Measurements from ENCODE around the gene WNT7B.
A peak's percentile ranks its signal among the peaks of the same experiment; 100 is the strongest.

WNT7B gene

GRCh38 chr22:46017166-46017565 lies 40.2 kb upstream of the WNT7B start:
- Histone ChIP-seq H3K36me3 (ENCODE audit: control insufficient read depth, insufficient read depth, low read length) (no peaks in the 10 kb centered on the region), H3K9me3 (ENCODE audit: control insufficient read depth, low read length) (no peaks in the 10 kb centered on the region), H3K4me3 (ENCODE audit: insufficient read depth, low read depth, low read length, poor library complexity, severe bottlenecking) (no peak overlapping the region), H3K4me1 (ENCODE audit: control insufficient read depth, insufficient read depth, low read length, poor library complexity, severe bottlenecking) (no peaks in the 10 kb centered on the region), H3K27me3 (replicated peaks; ENCODE audit: control insufficient read depth, insufficient read depth, low read length, poor library complexity, severe bottlenecking) (no peaks in the 10 kb centered on the region), H3K27ac (ENCODE audit: insufficient read depth, low read length, poor library complexity, severe bottlenecking) (no peak overlapping the region)
- no peak for DNase-seq

GRCh38 chr22:46013460-46014416 lies 36.8 kb upstream of the WNT7B start:
- H3K27ac ChIP-seq (ENCODE audit: insufficient read depth, low read length, poor library complexity, severe bottlenecking): peak overlapping the region; percentile 74
- DNase-seq: peak; percentile 69 to 71 (median 70)
- H3K9me3 ChIP-seq (ENCODE audit: control insufficient read depth, low read length): no peaks in the 10 kb centered on the region
- peak overlapping the region; percentile 71 for H3K4me3 ChIP-seq (ENCODE audit: insufficient read depth, low read depth, low read length, poor library complexity, severe bottlenecking)
- H3K27me3 ChIP-seq (replicated peaks; ENCODE audit: control insufficient read depth, insufficient read depth, low read length, poor library complexity, severe bottlenecking): no peaks in the 10 kb centered on the region
- H3K36me3 ChIP-seq (ENCODE audit: control insufficient read depth, insufficient read depth, low read length): no peaks in the 10 kb centered on the region
- H3K4me1 ChIP-seq (ENCODE audit: control insufficient read depth, insufficient read depth, low read length, poor library complexity, severe bottlenecking): no peaks in the 10 kb centered on the region

GRCh38 chr22:46012881-46013281 lies 35.9 kb upstream of the WNT7B start:
- Histone ChIP-seq H3K27me3 (replicated peaks; ENCODE audit: control insufficient read depth, insufficient read depth, low read length, poor library complexity, severe bottlenecking) (no peaks in the 10 kb centered on the region), H3K4me1 (ENCODE audit: control insufficient read depth, insufficient read depth, low read length, poor library complexity, severe bottlenecking) (no peaks in the 10 kb centered on the region), H3K36me3 (ENCODE audit: control insufficient read depth, insufficient read depth, low read length) (no peaks in the 10 kb centered on the region), H3K27ac (ENCODE audit: insufficient read depth, low read length, poor library complexity, severe bottlenecking) (peak overlapping the region; percentile 74), H3K4me3 (ENCODE audit: insufficient read depth, low read depth, low read length, poor library complexity, severe bottlenecking) (peak overlapping the region; percentile 71), H3K9me3 (ENCODE audit: control insufficient read depth, low read length) (no peaks in the 10 kb centered on the region)
- DNase-seq: no peak

- Histone ChIP-seq H3K4me1 (ENCODE audit: control insufficient read depth, insufficient read depth, low read length, poor library complexity, severe bottlenecking) (no peaks in the 10 kb centered on the region), H3K4me3 (ENCODE audit: insufficient read depth, low read depth, low read length, poor library complexity, severe bottlenecking) (no peak overlapping the region), H3K27ac (ENCODE audit: insufficient read depth, low read length, poor library complexity, severe bottlenecking) (no peak overlapping the region), H3K36me3 (ENCODE audit: control insufficient read depth, insufficient read depth, low read length) (no peaks in the 10 kb centered on the region), H3K9me3 (ENCODE audit: control insufficient read depth, low read length) (no peaks in the 10 kb centered on the region), H3K27me3 (replicated peaks; ENCODE audit: control insufficient read depth, insufficient read depth, low read length, poor library complexity, severe bottlenecking) (no peaks in the 10 kb centered on the region)
- DNase-seq: no peak
Observed at GRCh38 chr22:46012182-46012880, 35.4 kb upstream of the WNT7B start.

- no peaks in the 10 kb centered on the region for H3K27me3 ChIP-seq (replicated peaks; ENCODE audit: control insufficient read depth, insufficient read depth, low read length, poor library complexity, severe bottlenecking)
- no peaks in the 10 kb centered on the region for H3K4me1 ChIP-seq (ENCODE audit: control insufficient read depth, insufficient read depth, low read length, poor library complexity, severe bottlenecking)
- H3K4me3 ChIP-seq (ENCODE audit: insufficient read depth, low read depth, low read length, poor library complexity, severe bottlenecking): no peak overlapping the region
- DNase-seq: no peak
- H3K9me3 ChIP-seq (ENCODE audit: control insufficient read depth, low read length): no peaks in the 10 kb centered on the region
- no peaks in the 10 kb centered on the region for H3K36me3 ChIP-seq (ENCODE audit: control insufficient read depth, insufficient read depth, low read length)
- no peak overlapping the region for H3K27ac ChIP-seq (ENCODE audit: insufficient read depth, low read length, poor library complexity, severe bottlenecking)
Observed at GRCh38 chr22:46011627-46012181, 34.7 kb upstream of the WNT7B start.

GRCh38 chr22:46010951-46011626 lies 34.1 kb upstream of the WNT7B start:
- Histone ChIP-seq H3K4me1 (ENCODE audit: control insufficient read depth, insufficient read depth, low read length, poor library complexity, severe bottlenecking) (no peaks in the 10 kb centered on the region), H3K36me3 (ENCODE audit: control insufficient read depth, insufficient read depth, low read length) (no peaks in the 10 kb centered on the region)

GRCh38 chr22:46010207-46010867 lies 33.4 kb upstream of the WNT7B start:
- Histone ChIP-seq H3K27ac (ENCODE audit: insufficient read depth, low read length, poor library complexity, severe bottlenecking) (no peak overlapping the region), H3K9me3 (ENCODE audit: control insufficient read depth, low read length) (no peaks in the 10 kb centered on the region), H3K4me3 (ENCODE audit: insufficient read depth, low read depth, low read length, poor library complexity, severe bottlenecking) (no peak overlapping the region), H3K27me3 (replicated peaks; ENCODE audit: control insufficient read depth, insufficient read depth, low read length, poor library complexity, severe bottlenecking) (no peaks in the 10 kb centered on the region), H3K36me3 (ENCODE audit: control insufficient read depth, insufficient read depth, low read length) (no peaks in the 10 kb centered on the region), H3K4me1 (ENCODE audit: control insufficient read depth, insufficient read depth, low read length, poor library complexity, severe bottlenecking) (no peaks in the 10 kb centered on the region)
- no peak for DNase-seq

More at GRCh38 chr22:46010951-46011626, 34.1 kb upstream of the WNT7B start:
- no peak overlapping the region for H3K27ac ChIP-seq (ENCODE audit: insufficient read depth, low read length, poor library complexity, severe bottlenecking)
- no peak overlapping the region for H3K4me3 ChIP-seq (ENCODE audit: insufficient read depth, low read depth, low read length, poor library complexity, severe bottlenecking)
- H3K27me3 ChIP-seq (replicated peaks; ENCODE audit: control insufficient read depth, insufficient read depth, low read length, poor library complexity, severe bottlenecking): no peaks in the 10 kb centered on the region
- no peak for DNase-seq
- H3K9me3 ChIP-seq (ENCODE audit: control insufficient read depth, low read length): no peaks in the 10 kb centered on the region

- Histone ChIP-seq H3K27ac (ENCODE audit: insufficient read depth, low read length, poor library complexity, severe bottlenecking) (no peak overlapping the region), H3K9me3 (ENCODE audit: control insufficient read depth, low read length) (no peaks in the 10 kb centered on the region)
Observed at GRCh38 chr22:46009730-46010129, 32.8 kb upstream of the WNT7B start.

GRCh38 chr22:46008836-46009596 lies 32.1 kb upstream of the WNT7B start:
- H3K27me3 ChIP-seq (replicated peaks; ENCODE audit: control insufficient read depth, insufficient read depth, low read length, poor library complexity, severe bottlenecking): no peaks in the 10 kb centered on the region

More at GRCh38 chr22:46009730-46010129, 32.8 kb upstream of the WNT7B start:
- H3K4me3 ChIP-seq (ENCODE audit: insufficient read depth, low read depth, low read length, poor library complexity, severe bottlenecking): no peak overlapping the region
- no peak for DNase-seq
- no peaks in the 10 kb centered on the region for H3K4me1 ChIP-seq (ENCODE audit: control insufficient read depth, insufficient read depth, low read length, poor library complexity, severe bottlenecking)
- no peaks in the 10 kb centered on the region for H3K27me3 ChIP-seq (replicated peaks; ENCODE audit: control insufficient read depth, insufficient read depth, low read length, poor library complexity, severe bottlenecking)
- H3K36me3 ChIP-seq (ENCODE audit: control insufficient read depth, insufficient read depth, low read length): no peaks in the 10 kb centered on the region

More at GRCh38 chr22:46008836-46009596, 32.1 kb upstream of the WNT7B start:
- H3K4me1 ChIP-seq (ENCODE audit: control insufficient read depth, insufficient read depth, low read length, poor library complexity, severe bottlenecking): no peaks in the 10 kb centered on the region
- no peak for DNase-seq
- no peak overlapping the region for H3K27ac ChIP-seq (ENCODE audit: insufficient read depth, low read length, poor library complexity, severe bottlenecking)
- H3K4me3 ChIP-seq (ENCODE audit: insufficient read depth, low read depth, low read length, poor library complexity, severe bottlenecking): no peak overlapping the region
- no peaks in the 10 kb centered on the region for H3K36me3 ChIP-seq (ENCODE audit: control insufficient read depth, insufficient read depth, low read length)
- no peaks in the 10 kb centered on the region for H3K9me3 ChIP-seq (ENCODE audit: control insufficient read depth, low read length)
